T47D (cell line): ENCODE results near the gene ZNF699.
"Not testable (repeated sequence)": the region's sequence is repeated elsewhere in the genome, so short reads cannot be mapped to it uniquely, and the experiment has no call there.

Source experiments
- DNase-seq, 2 experiments: peaks; one replicate each; pipeline versions ENCODE4 v3.0.0 to v3.0.0-alpha.2; 2011 to 2012; ENCODE audit warnings: low read depth in 1 of 2, low spot score in 1 of 2
- JUND ChIP-seq: IDR thresholded peaks from 2 replicates; pipeline ENCODE4 v1.6.1; 2012; ENCODE audit warnings: low read depth
- in situ Hi-C: cut with HindIII; loops from 2 replicates; pipeline ENCODE4 v1.10.0; 2016; ENCODE audit warnings: low sequenced_read_pairs, low pct_unique_long_range_greater_than_20kb

The ZNF699 gene

DNA sequence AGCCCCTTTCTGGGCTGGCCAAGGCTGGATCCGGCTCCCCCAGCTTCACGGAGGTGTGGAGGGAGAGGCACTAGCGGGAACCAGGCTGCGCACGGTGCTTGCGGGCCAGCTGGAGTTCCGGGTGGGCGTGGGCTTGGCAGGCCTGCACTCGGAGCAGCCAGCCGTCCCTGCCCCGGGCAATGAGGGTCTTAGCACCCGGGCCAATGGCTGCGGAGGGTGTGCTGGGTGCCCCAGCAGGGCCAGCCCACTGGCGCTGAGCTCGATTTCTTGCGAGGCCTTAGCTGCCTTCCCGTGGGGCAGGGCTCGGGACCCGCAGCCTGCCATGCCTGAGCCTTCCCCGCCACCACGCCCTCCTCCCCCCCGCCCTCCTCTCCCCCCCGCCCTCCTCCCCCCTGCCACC is 11.7 kb upstream of the ZNF699 start:
- in situ Hi-C loops: no loop called here
- no peak for TF ChIP-seq JUND
- DNase-seq: no peak

DNA sequence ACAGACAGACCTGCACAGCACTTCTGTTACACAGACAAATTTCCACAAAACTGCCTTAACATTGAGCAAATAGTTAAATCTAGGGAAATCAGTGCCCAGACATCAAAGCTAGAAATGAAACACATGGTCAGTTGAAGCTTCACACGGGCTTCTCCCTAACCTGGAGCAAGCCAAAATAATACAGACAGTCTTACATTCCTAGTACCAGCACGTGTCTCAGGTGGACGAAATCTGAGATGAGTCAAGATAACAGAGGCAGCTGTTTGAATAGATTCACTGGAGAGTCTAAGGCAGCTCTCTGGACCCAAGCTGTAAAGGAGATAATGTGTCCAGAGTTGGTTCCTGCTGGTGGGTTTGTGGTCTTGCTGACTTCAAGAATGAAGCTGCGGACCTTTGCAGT is 4.1 kb upstream of the ZNF699 start:
- TF ChIP-seq JUND: no peak
- in situ Hi-C loops: no loop called here
- DNase-seq: no peak

DNA sequence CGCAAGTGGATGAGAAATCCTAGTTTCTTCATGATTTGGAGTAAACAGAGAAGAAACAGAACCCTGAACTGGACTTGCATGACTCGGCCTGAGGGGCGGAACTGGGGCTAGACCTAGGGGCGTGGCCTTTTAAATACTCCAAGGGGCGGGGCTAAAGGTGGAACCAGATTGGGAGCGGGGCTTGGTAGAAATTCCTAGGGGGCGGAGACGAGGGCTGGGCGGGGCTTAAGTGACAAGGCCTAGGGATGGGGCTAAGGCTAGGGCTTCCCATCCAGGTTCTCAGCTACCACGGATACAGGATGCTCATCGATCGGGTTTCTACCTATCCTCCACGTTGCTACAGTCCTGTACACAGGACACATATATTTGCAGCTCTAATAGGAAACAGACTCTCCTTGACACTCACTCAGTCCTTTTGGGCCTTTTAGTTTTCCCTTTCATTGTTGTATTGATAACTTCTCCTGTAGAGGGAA is 372 bp upstream of the ZNF699 start:
- in situ Hi-C loops: no loop called here
- TF ChIP-seq JUND: no peak
- peak; percentile 70 to 95 for DNase-seq

- no peak for DNase-seq
- in situ Hi-C loops: no loop called here
- no peak for TF ChIP-seq JUND
Observed at GRCh38 chr19:9308091-9308770, 1.4 kb downstream of the ZNF699 start.

DNA sequence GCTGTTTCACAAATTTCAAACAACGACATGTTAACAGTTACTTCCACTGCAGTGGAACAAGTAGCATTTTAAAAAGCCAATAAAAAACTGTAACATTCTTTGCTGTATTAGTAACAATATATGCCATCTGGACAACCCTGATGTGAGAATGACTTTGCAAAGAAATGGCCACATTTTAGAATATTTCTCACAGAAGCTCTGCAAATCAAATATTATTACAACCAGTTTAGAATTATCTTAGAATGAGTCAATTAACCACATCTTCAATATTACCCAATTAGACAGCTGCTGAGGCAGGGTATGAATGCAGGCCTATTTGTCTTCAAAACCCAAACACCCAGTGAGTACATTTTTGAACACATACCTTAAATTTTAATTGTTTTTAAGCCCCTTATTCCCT is 3.2 kb downstream of the ZNF699 start:
- in situ Hi-C loops: no loop called here
- no peak for DNase-seq
- no peak for TF ChIP-seq JUND

- in situ Hi-C loops: no loop called here
- TF ChIP-seq JUND: no peak
- peak in 1 of 2 experiments; percentile 11 for DNase-seq
Observed at GRCh38 chr19:9296336-9296735, 13.3 kb downstream of the ZNF699 start.

DNA sequence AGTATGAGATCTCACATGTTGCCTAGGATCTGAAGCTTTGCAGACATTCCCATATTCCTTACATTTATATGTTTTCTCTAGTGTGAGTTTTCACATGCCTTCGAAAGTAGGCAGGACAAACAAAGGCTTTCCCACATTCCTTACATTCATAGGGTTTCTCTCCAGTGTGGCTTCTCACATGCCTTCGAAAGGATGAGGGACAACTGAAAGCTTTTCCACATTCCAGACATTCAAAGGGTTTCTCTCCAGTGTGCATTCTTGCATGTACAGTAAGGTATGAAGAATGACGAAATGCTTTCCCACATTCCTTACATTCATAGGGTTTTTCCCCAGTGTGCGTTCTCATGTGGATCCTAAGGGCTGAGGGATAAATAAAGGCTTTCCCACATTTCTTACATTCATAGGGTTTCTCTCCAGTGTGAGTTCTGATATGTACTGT is 14.2 kb downstream of the ZNF699 start:
- in situ Hi-C loops: no loop called here
- no peak for DNase-seq
- TF ChIP-seq JUND: no peak

DNA sequence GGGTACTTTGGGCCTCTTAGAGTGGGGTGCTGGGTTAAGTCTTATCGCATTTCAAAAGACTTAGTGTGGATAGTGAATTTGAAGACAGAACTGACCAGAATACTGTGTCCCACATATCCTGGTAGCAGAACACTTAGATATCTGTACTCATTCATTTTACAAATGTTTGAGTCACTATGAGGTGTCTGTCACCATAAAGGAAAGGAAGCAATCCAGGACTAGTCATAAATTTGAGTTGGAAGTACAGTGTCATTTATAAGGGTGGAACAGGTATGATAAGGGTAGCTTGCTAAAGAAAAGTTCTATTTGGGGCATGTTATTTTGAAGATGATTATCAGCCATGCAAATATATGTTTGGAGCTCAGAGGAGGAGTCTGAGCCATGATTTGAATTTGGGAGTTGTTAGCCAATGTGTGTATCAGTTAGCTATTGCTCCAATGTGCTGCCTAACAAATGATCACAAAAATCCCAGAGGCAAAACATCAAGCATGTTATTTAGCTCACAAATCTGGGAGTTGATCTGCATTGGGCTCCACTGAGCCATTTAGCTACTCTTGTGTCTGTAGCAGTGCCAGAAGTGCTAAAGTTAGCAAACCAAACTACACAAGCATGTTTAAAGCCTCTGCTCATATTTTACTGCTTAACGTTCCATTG is 20.3 kb downstream of the ZNF699 start:
- no peak for TF ChIP-seq JUND
- DNase-seq: no peak
- in situ Hi-C loops: no loop called here

- DNase-seq, in situ Hi-C loops: not testable (repeated sequence)
Observed at GRCh38 chr19:9283485-9283884, 26.2 kb downstream of the ZNF699 start.

GRCh38 chr19:9251236-9251635 is 58.4 kb downstream of the ZNF699 start:
- DNase-seq: no peak
- in situ Hi-C loops: no loop called here
- no peak for TF ChIP-seq JUND

DNA sequence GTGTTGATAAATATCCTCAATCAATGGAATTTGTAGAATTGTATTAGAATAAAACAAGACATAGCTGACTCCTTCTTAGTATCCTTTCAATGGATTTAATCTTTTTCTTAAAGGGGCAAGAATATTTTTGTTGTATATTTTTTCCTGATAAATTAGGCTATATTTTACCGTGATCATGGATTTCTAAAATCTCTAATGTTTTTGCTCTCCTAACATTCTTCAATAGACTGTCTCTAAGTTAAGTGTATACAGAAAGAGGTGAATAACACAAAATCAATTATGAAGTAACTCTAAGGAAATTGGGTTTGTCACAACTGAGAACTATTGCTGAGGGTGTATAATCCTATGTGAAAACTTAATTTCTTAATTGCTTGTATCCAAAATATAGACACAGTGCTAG is 59.0 kb downstream of the ZNF699 start, which contains the start of gene OR7E24:
Gene OR7E24, plus strand, starts transcription at position 301 of the 400 bp plus-strand sequence. CDS start 114 bp downstream, outside the sequence.
- no peak for TF ChIP-seq JUND
- DNase-seq: no peak
- in situ Hi-C loops: no loop called here
